Testis (tissue), 2 donors: ENCODE results near the gene ATP2C1.

Experiments
- POLR2A ChIP-seq: fragments of 450-650 bp; IDR thresholded peaks from one replicate; pipeline ENCODE4 v1.6.1; 2017; ENCODE audit warnings: antibody characterized with exemption, mild to moderate bottlenecking, moderate library complexity
- TF ChIP-seq, protein P1 (sequence below), 3 experiments: fragments of 450-650 bp in 2 of 3; fragments of 200-600 bp in 1 of 3; sonication (generic) in 1 of 3; IDR thresholded peaks; one replicate each; pipeline ENCODE4 v1.5.1; 2016 to 2019; ENCODE audit warnings: antibody characterized with exemption in 3 of 3, mild to moderate bottlenecking in 2 of 3, moderate library complexity in 1 of 3

DNA sequence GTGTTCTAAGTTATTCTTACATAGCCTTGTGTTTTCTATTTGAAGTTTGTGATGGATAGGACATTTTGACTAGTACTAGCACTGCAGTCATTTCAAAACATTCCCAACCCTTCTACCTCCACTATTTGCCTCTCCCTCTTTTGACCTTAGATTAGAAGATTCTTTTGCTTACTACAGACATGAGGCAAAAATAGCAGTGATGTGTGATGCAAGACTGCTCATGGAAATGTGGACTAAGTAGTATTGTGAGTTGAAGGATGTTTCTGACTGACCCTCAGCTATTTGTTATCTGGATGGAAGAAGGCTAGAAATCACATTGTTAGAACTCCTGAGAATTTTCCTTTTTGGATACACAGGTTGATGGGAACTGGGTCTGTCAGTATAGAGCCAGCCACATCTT, 45.9 kb downstream of the ATP2C1 start:
- TF ChIP-seq, protein P1, sequence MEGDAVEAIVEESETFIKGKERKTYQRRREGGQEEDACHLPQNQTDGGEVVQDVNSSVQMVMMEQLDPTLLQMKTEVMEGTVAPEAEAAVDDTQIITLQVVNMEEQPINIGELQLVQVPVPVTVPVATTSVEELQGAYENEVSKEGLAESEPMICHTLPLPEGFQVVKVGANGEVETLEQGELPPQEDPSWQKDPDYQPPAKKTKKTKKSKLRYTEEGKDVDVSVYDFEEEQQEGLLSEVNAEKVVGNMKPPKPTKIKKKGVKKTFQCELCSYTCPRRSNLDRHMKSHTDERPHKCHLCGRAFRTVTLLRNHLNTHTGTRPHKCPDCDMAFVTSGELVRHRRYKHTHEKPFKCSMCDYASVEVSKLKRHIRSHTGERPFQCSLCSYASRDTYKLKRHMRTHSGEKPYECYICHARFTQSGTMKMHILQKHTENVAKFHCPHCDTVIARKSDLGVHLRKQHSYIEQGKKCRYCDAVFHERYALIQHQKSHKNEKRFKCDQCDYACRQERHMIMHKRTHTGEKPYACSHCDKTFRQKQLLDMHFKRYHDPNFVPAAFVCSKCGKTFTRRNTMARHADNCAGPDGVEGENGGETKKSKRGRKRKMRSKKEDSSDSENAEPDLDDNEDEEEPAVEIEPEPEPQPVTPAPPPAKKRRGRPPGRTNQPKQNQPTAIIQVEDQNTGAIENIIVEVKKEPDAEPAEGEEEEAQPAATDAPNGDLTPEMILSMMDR (IDR thresholded peaks at IDR 0.05): no peak
- TF ChIP-seq POLR2A: no peak
